K562 (cell line): Measurements from ENCODE around the gene GPR15. TPM values are rescaled to one million over a fixed set of nuclear protein-coding genes. Genes with fewer than 3 reads are reported as not detected.

Experiments
- ATAC-seq: fragments of 200-7000 bp; cut with Tn5 transposase; 3 replicates; pipeline ENCODE4 v1.9.1; 2020; ENCODE audit warnings: moderate library complexity
- BruUV-seq: library from RNA; stranded (reverse); fragments of 400-500 nt; replicated peaks from 2 replicates; lab custom pipeline; 2021; lab: Mats Ljungman, UMichigan
- CTCF ChIA-PET: fragments of 300-600 bp; formaldehyde crosslinking; extraction: SDS; loops from one replicate; lab custom pipeline; 2021; ENCODE audit warnings: low intra/inter-chr PET ratio; lab: Yijun Ruan, JAX
- POLR2A ChIA-PET: fragments of 300-600, 350-650 bp; sonication (Branson Sonifier 250); formaldehyde crosslinking; extraction: SDS; loops from one replicate; lab custom pipeline; 2021; ENCODE audit warnings: antibody characterized with exemption, inconsistent platforms; lab: Yijun Ruan, JAX
- DNase-seq, 4 experiments: peaks; one replicate each; pipeline versions ENCODE4 v3.0.0 to v3.0.0-alpha.2; 2011 to 2018; ENCODE audit warnings: low spot score in 3 of 4, mixed read lengths in 3 of 4; ENCODE audit errors: extremely low read depth in 1 of 4
- FAIRE-seq: peaks from 2 replicates; lab custom pipeline; 2011; peaks lifted over from hg19 to GRCh38; lab: Jason Lieb, UNC
- H2AFZ ChIP-seq: 2 replicates; pipeline ENCODE4 v1.6.0; 2011; ENCODE audit warnings: low read depth, low read length, control low read depth, inconsistent platforms
- H3K27ac ChIP-seq: fragments of 200-600 bp; 3 replicates; pipeline ENCODE4 v1.8.0; 2011; ENCODE audit warnings: low read depth, mild to moderate bottlenecking, control low read depth, inconsistent platforms, low read length, moderate library complexity, mixed read lengths; ENCODE audit errors: extremely low read depth
- H3K27me3 ChIP-seq, 2 experiments: fragments of 300-600 bp in 1 of 2; 2 replicates in 1 of 2; 3 replicates in 1 of 2; pipeline versions ENCODE4 v1.6.0 to v1.8.0; 2011; ENCODE audit warnings: inconsistent platforms in 2 of 2, low read length in 2 of 2, mild to moderate bottlenecking in 1 of 2, mixed read lengths in 1 of 2, moderate library complexity in 1 of 2; ENCODE audit not compliant: control insufficient read depth in 2 of 2, insufficient read depth in 2 of 2
- H3K36me3 ChIP-seq: fragments of 300-600 bp; 3 replicates; pipeline ENCODE4 v1.8.0; 2011; ENCODE audit warnings: mild to moderate bottlenecking, low read length, inconsistent platforms; ENCODE audit not compliant: control insufficient read depth, insufficient read depth
- H3K4me1 ChIP-seq, 2 experiments: fragments of 200-600 bp in 1 of 2; replicated peaks in 1 of 2; 2 replicates in 1 of 2; 3 replicates in 1 of 2; pipeline versions ENCODE4 v1.5.1 to v1.8.0; 2011; ENCODE audit warnings: inconsistent platforms in 2 of 2, low read length in 2 of 2, mild to moderate bottlenecking in 1 of 2, mixed read lengths in 1 of 2, moderate library complexity in 1 of 2; ENCODE audit not compliant: control insufficient read depth in 2 of 2, insufficient read depth in 2 of 2
- H3K4me2 ChIP-seq: 2 replicates; pipeline ENCODE4 v1.6.1; 2011; ENCODE audit warnings: low read length, control low read depth, inconsistent platforms, mixed read lengths; ENCODE audit not compliant: insufficient read depth
- H3K4me3 ChIP-seq: fragments of 200-600 bp; sonication (generic), shearing (Covaris generic); 2 replicates; pipeline ENCODE4 v1.5.1; 2016; ENCODE audit warnings: control low read depth, inconsistent platforms
- H3K79me2 ChIP-seq: fragments of 200-600 bp; 3 replicates; pipeline ENCODE4 v1.8.0; 2011; ENCODE audit warnings: low read length, inconsistent platforms; ENCODE audit not compliant: control insufficient read depth, insufficient read depth
- H3K9ac ChIP-seq, 2 experiments: 2 replicates each; pipeline versions ENCODE4 v1.6.0 to v1.6.1; 2011; ENCODE audit warnings: low read depth in 2 of 2, low read length in 2 of 2, control low read depth in 1 of 2, inconsistent platforms in 1 of 2, mild to moderate bottlenecking in 1 of 2, mixed read lengths in 1 of 2; ENCODE audit not compliant: insufficient read depth in 1 of 2
- H3K9me1 ChIP-seq: one replicate; pipeline ENCODE4 v1.6.0; 2011; ENCODE audit warnings: inconsistent platforms, mild to moderate bottlenecking, low read length, moderate library complexity; ENCODE audit not compliant: control insufficient read depth, insufficient read depth
- H3K9me3 ChIP-seq: replicated peaks from 2 replicates; pipeline ENCODE4 v1.5.1; 2011; ENCODE audit warnings: low read depth, low read length, inconsistent platforms; ENCODE audit not compliant: control insufficient read depth, insufficient read depth
- H4K20me1 ChIP-seq: replicated peaks from 2 replicates; pipeline ENCODE4 v1.6.1; 2011; ENCODE audit warnings: low read length, inconsistent platforms, mixed read lengths; ENCODE audit not compliant: control insufficient read depth, insufficient read depth
- IFI16 ChIP-seq: fragments of 250-450 bp; sonication (Bioruptor Pico); IDR thresholded peaks from 2 replicates; pipeline ENCODE4 v2.1.2; 2022; ENCODE audit warnings: mild to moderate bottlenecking, inconsistent platforms
- ILF3 ChIP-seq: fragments of 450-650 bp; IDR thresholded peaks from 2 replicates; pipeline ENCODE4 v1.6.1; 2018; ENCODE audit warnings: antibody characterized with exemption, mild to moderate bottlenecking, moderate library complexity, borderline replicate concordance
- KLF1 ChIP-seq: fragments of 450-650 bp; IDR thresholded peaks from 2 replicates; pipeline ENCODE4 v1.6.1; 2016; ENCODE audit warnings: missing genetic modification characterization, missing compliant biosample characterization
- MEIS2 ChIP-seq: fragments of 450-650 bp; IDR thresholded peaks from 2 replicates; pipeline ENCODE4 v1.6.1; 2014; ENCODE audit warnings: mild to moderate bottlenecking; ENCODE audit not compliant: partially characterized antibody
- NRF1 ChIP-seq, 2 experiments: fragments of 450-650 bp; IDR thresholded peaks in 1 of 2; conservative IDR thresholded peaks in 1 of 2; 2 replicates each; pipeline ENCODE4 v1.6.1; 2014; ENCODE audit warnings: mild to moderate bottlenecking in 2 of 2
- SMARCC2 ChIP-seq: fragments of 450-650 bp; IDR thresholded peaks from 2 replicates; pipeline ENCODE4 v1.6.1; 2017; ENCODE audit warnings: antibody characterized with exemption, moderate library complexity, mild to moderate bottlenecking, low read depth
- STAT5A ChIP-seq: IDR thresholded peaks from 2 replicates; pipeline ENCODE4 v1.6.1; 2012; ENCODE audit warnings: low read length, inconsistent platforms, borderline replicate concordance
- TOE1 ChIP-seq, 2 experiments: fragments of 450-650 bp in 1 of 2; sonication (generic) in 1 of 2; formaldehyde crosslinking in 1 of 2; IDR thresholded peaks; 2 replicates each; pipeline versions ENCODE4 v1.7.1 to v1.8.0; 2016 to 2022; ENCODE audit warnings: borderline replicate concordance in 2 of 2, mild to moderate bottlenecking in 2 of 2, antibody characterized with exemption in 1 of 2, inconsistent platforms in 1 of 2, low read depth in 1 of 2, missing genetic modification reagents in 1 of 2, moderate library complexity in 1 of 2
- WHSC1 ChIP-seq: IDR thresholded peaks from one replicate; pipeline ENCODE4 v1.6.1; 2012; ENCODE audit warnings: low read length, control low read depth, inconsistent platforms
- XRCC3 ChIP-seq: fragments of 450-650 bp; IDR thresholded peaks from 2 replicates; pipeline ENCODE4 v1.6.1; 2017; ENCODE audit warnings: mild to moderate bottlenecking, moderate library complexity
- ZNF197 ChIP-seq: fragments of 200-800 bp; sonication (Bioruptor generic); IDR thresholded peaks from 2 replicates; pipeline ENCODE4 v1.6.1; 2016; ENCODE audit warnings: low read depth, missing genetic modification characterization, missing compliant biosample characterization
- ZNF347 ChIP-seq: fragments of 450-650 bp; formaldehyde crosslinking; IDR thresholded peaks from 2 replicates; pipeline ENCODE4 v1.4.0; 2020; ENCODE audit warnings: low read depth, mild to moderate bottlenecking, moderate library complexity
- WGBS: fragments of 100-300 bp; shearing (Covaris generic); methylation state at CpG from one replicate; pipeline ENCODE4 v1.1.6; 2016; ENCODE audit warnings: low coverage, mixed read lengths; ENCODE audit not compliant: insufficient coverage; ENCODE audit errors: missing lambda C conversion rate; 5-methylcytosine and 5-hydroxymethylcytosine counted together
- in situ Hi-C: fragments of 300-500 bp; cut with MboI; formaldehyde crosslinking; loops from 4 replicates; pipeline ENCODE4 v1.15.0; 2018; ENCODE audit warnings: inconsistent platforms, mixed read lengths
- intact Hi-C: fragments of 100-400 bp; cut with micrococcal nuclease; formaldehyde crosslinking; loops from 2 replicates; pipeline ENCODE4 v1.14.2; 2022
- polyA plus RNA-seq, 8 experiments: library from polyadenylated mRNA; depleted of rRNA in 4 of 8; stranded (reverse) in 5 of 8; unstranded in 3 of 8; fragments of >200 nt; fragmentation: Nextera tagmentation in 2 of 8; fragmentation: Illumina TruSeq in 1 of 8; extraction: Ambion mirVana in 2 of 8; extraction: Trizol in 1 of 8; gene quantifications; 2 replicates each; pipeline versions ENCODE4 v1.2.1 to v1.2.3, GENCODE V29; 2011 to 2014; ENCODE audit warnings: inconsistent platforms in 1 of 8, missing spikeins in 1 of 8
- total RNA-seq, 7 experiments: library from RNA; depleted of rRNA in 6 of 7; stranded (reverse); fragments of >200 nt in 6 of 7; fragmentation: Illumina TruSeq in 2 of 7; extraction: Trizol in 2 of 7; gene quantifications; 2 replicates each; pipeline versions ENCODE4 v1.2.1 to v1.2.3, GENCODE V29; 2011 to 2021; ENCODE audit warnings: low replicate concordance in 1 of 7
- TF ChIP-seq, protein P1 (sequence below), 2 experiments: fragments of 450-650 bp; IDR thresholded peaks; 2 replicates each; pipeline ENCODE4 v1.6.1; 2016; ENCODE audit warnings: mild to moderate bottlenecking in 2 of 2, borderline replicate concordance in 1 of 2, low read depth in 1 of 2, moderate library complexity in 1 of 2

Gene GPR15
- total and polyA plus RNA-seq, 9 of the 15 experiments (the other 6 are each of a cell fraction or from before 2014, with no cell fraction given) = 0.13 TPM; not detected in 8

DNA sequence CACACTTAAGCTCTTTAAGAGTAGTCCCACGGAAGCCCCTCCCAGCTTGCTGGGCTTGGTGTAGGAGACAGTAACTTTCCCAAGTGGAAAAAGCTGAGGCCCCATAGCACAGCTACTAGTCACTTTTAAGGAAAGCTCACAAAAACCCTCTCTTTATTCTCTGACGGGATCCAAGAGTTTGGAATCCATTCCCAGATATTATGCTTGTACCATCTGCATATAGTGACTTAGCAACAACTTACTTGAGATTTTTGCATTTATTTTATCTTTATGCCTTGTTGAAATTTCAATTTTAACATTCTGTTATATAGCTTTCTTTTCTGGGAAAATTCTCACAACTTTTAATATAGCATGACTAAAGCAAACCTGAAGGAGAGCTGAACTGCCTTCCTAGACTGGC is 19.5 kb downstream of the GPR15 start:
- H3K4me2 ChIP-seq = no peak overlapping the region
- intact Hi-C loops = no loop called here

More for the DNA sequence above, 19.5 kb downstream of the GPR15 start:
- Histone ChIP-seq H3K9me3 (no peaks in the 10 kb centered on the region), H3K9ac (no peak overlapping the region; a peak in 1 of 4 replicates), H3K79me2 (no peaks in the 10 kb centered on the region), H3K27ac (peak overlapping the region; percentile 54; the same call in 1 of the 3 replicates), H3K36me3 (no peaks in the 10 kb centered on the region; the same call in 2 of the 3 replicates), H4K20me1 (no peaks in the 10 kb centered on the region), H3K9me1 (no peaks in the 10 kb centered on the region), H3K4me3 (no peak overlapping the region), H2AFZ (peak overlapping the region; percentile 79), H3K27me3 (no peaks in the 10 kb centered on the region), H3K4me1 (peaks cover 4 to 37% of the 10 kb centered on the region in 2 experiments)
- TF ChIP-seq MEIS2 = no peak
- TF ChIP-seq XRCC3 = no peak
- TF ChIP-seq TOE1 (IDR thresholded peaks at IDR 0.05; ENCODE audit: borderline replicate concordance) = no peak
- no peak for TF ChIP-seq TOE1 (CRISPR knock-in tag; IDR thresholded peaks at IDR 0.05; ENCODE audit: borderline replicate concordance, low read depth)
- no peak for TF ChIP-seq NRF1 (conservative IDR thresholded peaks at IDR 0.05 in 1 of 2, IDR thresholded peaks at IDR 0.05 in 1 of 2)
- no peak for TF ChIP-seq ZNF197 (CRISPR knock-in tag)
- no peak for TF ChIP-seq STAT5A
- no peak for TF ChIP-seq WHSC1
- TF ChIP-seq ZNF347 (CRISPR knock-in tag) = no peak
- no peak for TF ChIP-seq ILF3
- TF ChIP-seq IFI16 (CRISPR knock-in tag) = no peak
- TF ChIP-seq, protein P1, sequence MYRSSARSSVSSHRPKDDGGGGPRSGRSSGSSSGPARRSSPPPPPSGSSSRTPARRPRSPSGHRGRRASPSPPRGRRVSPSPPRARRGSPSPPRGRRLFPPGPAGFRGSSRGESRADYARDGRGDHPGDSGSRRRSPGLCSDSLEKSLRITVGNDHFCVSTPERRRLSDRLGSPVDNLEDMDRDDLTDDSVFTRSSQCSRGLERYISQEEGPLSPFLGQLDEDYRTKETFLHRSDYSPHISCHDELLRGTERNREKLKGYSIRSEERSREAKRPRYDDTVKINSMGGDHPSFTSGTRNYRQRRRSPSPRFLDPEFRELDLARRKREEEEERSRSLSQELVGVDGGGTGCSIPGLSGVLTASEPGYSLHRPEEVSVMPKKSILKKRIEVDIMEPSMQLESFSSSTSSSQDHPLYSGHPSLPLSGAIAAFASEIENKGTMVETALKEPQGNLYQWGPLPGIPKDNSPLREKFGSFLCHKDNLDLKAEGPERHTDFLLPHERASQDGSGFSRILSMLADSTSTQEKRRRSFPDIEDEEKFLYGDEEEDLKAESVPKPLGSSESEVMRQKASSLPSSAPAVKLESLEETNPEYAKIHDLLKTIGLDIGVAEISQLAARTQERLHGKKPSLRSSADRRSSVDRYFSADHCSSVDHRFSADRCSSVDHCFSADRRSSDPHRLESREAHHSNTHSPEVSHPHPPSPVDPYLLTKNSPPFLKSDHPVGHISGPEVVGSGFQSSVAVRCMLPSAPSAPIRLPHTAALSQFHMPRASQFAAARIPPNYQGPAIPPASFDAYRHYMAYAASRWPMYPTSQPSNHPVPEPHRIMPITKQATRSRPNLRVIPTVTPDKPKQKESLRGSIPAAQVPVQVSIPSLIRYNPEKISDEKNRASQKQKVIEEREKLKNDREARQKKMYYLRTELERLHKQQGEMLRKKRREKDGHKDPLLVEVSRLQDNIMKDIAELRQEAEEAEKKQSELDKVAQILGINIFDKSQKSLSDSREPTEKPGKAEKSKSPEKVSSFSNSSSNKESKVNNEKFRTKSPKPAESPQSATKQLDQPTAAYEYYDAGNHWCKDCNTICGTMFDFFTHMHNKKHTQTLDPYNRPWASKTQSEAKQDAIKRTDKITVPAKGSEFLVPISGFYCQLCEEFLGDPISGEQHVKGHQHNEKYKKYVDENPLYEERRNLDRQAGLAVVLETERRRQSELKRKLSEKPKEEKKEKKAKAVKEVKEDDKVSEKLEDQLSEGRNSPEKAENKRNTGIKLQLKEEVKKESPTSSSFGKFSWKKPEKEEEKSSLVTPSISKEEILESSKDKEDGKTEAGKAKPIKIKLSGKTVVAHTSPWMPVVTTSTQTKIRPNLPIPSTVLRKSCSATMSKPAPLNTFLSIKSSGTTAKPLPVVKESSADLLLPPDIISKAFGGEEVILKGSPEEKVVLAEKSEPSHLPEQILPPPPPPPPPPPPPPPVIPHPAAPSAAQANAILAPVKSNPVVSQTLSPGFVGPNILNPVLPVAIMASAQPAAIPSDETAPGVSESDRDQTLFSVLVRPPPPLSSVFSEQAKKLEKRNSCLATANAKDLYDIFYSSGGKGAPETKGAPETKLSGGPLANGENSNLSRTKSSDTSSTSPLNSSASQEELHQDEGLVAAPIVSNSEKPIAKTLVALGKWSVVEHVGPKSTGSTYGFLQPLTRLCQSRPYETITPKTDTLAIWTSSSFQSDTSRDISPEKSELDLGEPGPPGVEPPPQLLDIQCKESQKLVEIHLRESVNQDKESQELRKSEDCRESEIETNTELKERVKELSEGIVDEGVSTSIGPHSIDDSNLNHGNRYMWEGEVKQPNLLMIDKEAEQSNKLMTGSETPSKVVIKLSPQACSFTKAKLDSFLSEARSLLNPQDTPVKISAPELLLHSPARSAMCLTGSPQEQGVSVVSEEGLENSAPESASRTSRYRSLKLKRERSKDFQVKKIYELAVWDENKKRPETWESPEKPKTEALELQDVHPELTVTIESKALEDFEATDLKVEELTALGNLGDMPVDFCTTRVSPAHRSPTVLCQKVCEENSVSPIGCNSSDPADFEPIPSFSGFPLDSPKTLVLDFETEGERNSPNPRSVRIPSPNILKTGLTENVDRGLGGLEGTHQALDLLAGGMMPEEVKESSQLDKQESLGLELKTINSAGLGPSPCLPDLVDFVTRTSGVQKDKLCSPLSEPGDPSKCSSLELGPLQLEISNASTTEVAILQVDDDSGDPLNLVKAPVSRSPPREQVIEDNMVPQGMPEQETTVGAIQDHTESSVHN (IDR thresholded peaks at IDR 0.05; ENCODE audit: borderline replicate concordance in 1 of 2, low read depth in 1 of 2) = no peak
- TF ChIP-seq SMARCC2 = no peak
- TF ChIP-seq KLF1 = no peak
- FAIRE-seq (no peak), DNase-seq (no peak), ATAC-seq (peak; percentile 54)
- WGBS = 73% methylated on average over 2 of the region's 2 CpGs
- in situ Hi-C loops = no loop called here
- no TSS peak for BruUV-seq
- CTCF ChIA-PET = no interaction called here
- POLR2A ChIA-PET = interaction anchor here (0.6 kb wide), 1 partner anchor 19 kb away, joined by 3 read pairs; no protein-coding TSS in a partner anchor
